Measurements from ENCODE around the gene CYB5R3.

Gene CYB5R3

GRCh38 chr22:42645938-42646568, 3.1 kb downstream of the CYB5R3 start:
- no peak for DNase-seq (ENCODE audit: low read depth in 2 of 2)

GRCh38 chr22:42645341-42645937, 3.8 kb downstream of the CYB5R3 start:
- no peak for DNase-seq (ENCODE audit: low read depth in 2 of 2)

- no peak for DNase-seq (ENCODE audit: low read depth in 2 of 2)
Measured at GRCh38 chr22:42644422-42645340, 4.5 kb downstream of the CYB5R3 start.

- DNase-seq (ENCODE audit: low read depth in 2 of 2) = no peak
Measured at GRCh38 chr22:42643634-42644421, 5.4 kb downstream of the CYB5R3 start.

- no peak for DNase-seq (ENCODE audit: low read depth in 2 of 2)
Measured at GRCh38 chr22:42642806-42643633, 6.2 kb downstream of the CYB5R3 start.

- no peak for DNase-seq (ENCODE audit: low read depth in 2 of 2)
Measured at GRCh38 chr22:42641801-42642413, 7.3 kb downstream of the CYB5R3 start.

GRCh38 chr22:42639541-42640241, 9.5 kb downstream of the CYB5R3 start:
- DNase-seq (ENCODE audit: low read depth in 2 of 2) = no peak

GRCh38 chr22:42637555-42637954, 11.6 kb downstream of the CYB5R3 start:
- no peak for DNase-seq (ENCODE audit: low read depth in 2 of 2)

GRCh38 chr22:42636506-42636905, 12.7 kb downstream of the CYB5R3 start:
- DNase-seq (ENCODE audit: low read depth in 2 of 2) = no peak

GRCh38 chr22:42635531-42635930, 13.7 kb downstream of the CYB5R3 start:
- no peak for DNase-seq (ENCODE audit: low read depth in 2 of 2)

- no peak for DNase-seq (ENCODE audit: low read depth in 2 of 2)
Measured at GRCh38 chr22:42633013-42633412, 16.2 kb downstream of the CYB5R3 start.

GRCh38 chr22:42632096-42632495, 17.1 kb downstream of the CYB5R3 start:
- DNase-seq (ENCODE audit: low read depth in 2 of 2) = no peak

GRCh38 chr22:42630901-42631602, 18.1 kb downstream of the CYB5R3 start:
- DNase-seq (ENCODE audit: low read depth in 2 of 2) = no peak

GRCh38 chr22:42630211-42630610, 19.0 kb downstream of the CYB5R3 start:
- no peak for DNase-seq (ENCODE audit: low read depth in 2 of 2)

GRCh38 chr22:42627981-42628380, 21.2 kb downstream of the CYB5R3 start:
- DNase-seq (ENCODE audit: low read depth in 2 of 2) = no peak

- no peak for DNase-seq (ENCODE audit: low read depth in 2 of 2)
Measured at GRCh38 chr22:42626951-42627625, 22.1 kb downstream of the CYB5R3 start.

- no peak for DNase-seq (ENCODE audit: low read depth in 2 of 2)
Measured at GRCh38 chr22:42626431-42626830, 22.8 kb downstream of the CYB5R3 start.

- DNase-seq (ENCODE audit: low read depth in 2 of 2) = no peak
Measured at GRCh38 chr22:42625416-42625815, 23.8 kb downstream of the CYB5R3 start.
